ENCODE measurements around the gene ARHGAP4. TPM values are rescaled to one million over a fixed set of nuclear protein-coding genes. Genes with fewer than 3 reads are reported as not detected.

ARHGAP4 gene
- total and polyA plus RNA-seq, 2 donors (not counting 3 experiments of a cell fraction or from before 2014, with no cell fraction given), result 20.9 to 33.3 TPM

DNA sequence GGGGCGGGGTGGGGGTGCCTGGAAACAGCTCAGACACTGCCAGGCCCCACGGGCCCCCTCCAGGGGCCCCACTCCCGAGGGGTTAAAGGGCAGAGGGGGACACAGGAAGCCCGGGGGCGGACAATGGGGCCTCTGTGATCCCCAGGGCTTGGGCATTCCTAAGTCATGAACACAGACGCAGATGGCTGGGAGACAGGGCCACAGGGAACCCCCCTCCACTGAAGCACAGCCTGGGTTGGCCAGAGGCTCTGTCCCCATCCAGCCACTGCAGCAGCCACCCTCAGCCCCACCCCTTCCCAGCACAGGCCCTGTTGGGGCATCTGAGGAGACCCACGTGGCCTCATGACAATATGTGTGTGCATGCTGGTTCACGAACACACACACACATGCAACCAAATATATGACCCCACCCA is 44.0 kb downstream of the ARHGAP4 start:
- no peak overlapping the region for H3K4me3 ChIP-seq (replicated peaks in 1 of 3; ENCODE audit: insufficient read depth in 1 of 3, low read depth in 1 of 3, low read length in 3 of 3)
- H4K20me1 ChIP-seq (replicated peaks; ENCODE audit: control insufficient read depth, extremely low read depth, insufficient read depth, low read length), result no peaks in the 10 kb centered on the region
- peaks cover 24 to 29% of the 10 kb centered on the region in 2 experiments for H3K27me3 ChIP-seq (ENCODE audit: control insufficient read depth in 2 of 2, insufficient read depth in 2 of 2, low read length in 2 of 2)
- no TSS peak for BruUV-seq (replicated peaks)
- no peak overlapping the region for H3K9ac ChIP-seq (replicated peaks; ENCODE audit: extremely low read depth, insufficient read depth, low read length)
- H3K9me3 ChIP-seq (replicated peaks; ENCODE audit: control insufficient read depth, insufficient read depth, low read length), result no peaks in the 10 kb centered on the region
- H3K36me3 ChIP-seq (ENCODE audit: control insufficient read depth in 2 of 2, extremely low read depth in 1 of 2, insufficient read depth in 2 of 2, low read length in 2 of 2), result no peaks in the 10 kb centered on the region
- no peaks in the 10 kb centered on the region for H3K9me1 ChIP-seq (replicated peaks; ENCODE audit: control insufficient read depth, extremely low read depth, insufficient read depth, low read length)
- no peak overlapping the region for H3K27ac ChIP-seq (ENCODE audit: insufficient read depth, low read depth, low read length)
- CTCF ChIA-PET, result no interaction called here
- H3K4me2 ChIP-seq (ENCODE audit: insufficient read depth, low read length), result no peak overlapping the region
- intact Hi-C loops (cut with micrococcal nuclease), result loop anchor here (10.0 kb wide), 1 partner anchor 67 kb away; no protein-coding TSS in a partner anchor
- FAIRE-seq, result no peak
- POLR2A ChIA-PET, result no interaction called here
- TF ChIP-seq, protein P1, sequence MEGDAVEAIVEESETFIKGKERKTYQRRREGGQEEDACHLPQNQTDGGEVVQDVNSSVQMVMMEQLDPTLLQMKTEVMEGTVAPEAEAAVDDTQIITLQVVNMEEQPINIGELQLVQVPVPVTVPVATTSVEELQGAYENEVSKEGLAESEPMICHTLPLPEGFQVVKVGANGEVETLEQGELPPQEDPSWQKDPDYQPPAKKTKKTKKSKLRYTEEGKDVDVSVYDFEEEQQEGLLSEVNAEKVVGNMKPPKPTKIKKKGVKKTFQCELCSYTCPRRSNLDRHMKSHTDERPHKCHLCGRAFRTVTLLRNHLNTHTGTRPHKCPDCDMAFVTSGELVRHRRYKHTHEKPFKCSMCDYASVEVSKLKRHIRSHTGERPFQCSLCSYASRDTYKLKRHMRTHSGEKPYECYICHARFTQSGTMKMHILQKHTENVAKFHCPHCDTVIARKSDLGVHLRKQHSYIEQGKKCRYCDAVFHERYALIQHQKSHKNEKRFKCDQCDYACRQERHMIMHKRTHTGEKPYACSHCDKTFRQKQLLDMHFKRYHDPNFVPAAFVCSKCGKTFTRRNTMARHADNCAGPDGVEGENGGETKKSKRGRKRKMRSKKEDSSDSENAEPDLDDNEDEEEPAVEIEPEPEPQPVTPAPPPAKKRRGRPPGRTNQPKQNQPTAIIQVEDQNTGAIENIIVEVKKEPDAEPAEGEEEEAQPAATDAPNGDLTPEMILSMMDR (IDR thresholded peaks at IDR 0.05; ENCODE audit: extremely low read depth in 1 of 2, insufficient read depth in 1 of 2, low read depth in 1 of 2, low read length in 2 of 2), result no peak
- TF ChIP-seq GATA2 (IDR thresholded peaks at IDR 0.05; ENCODE audit: insufficient read depth, insufficient read length, low read depth, low read length) (no peak), POLR2A (IDR thresholded peaks at IDR 0.05; ENCODE audit: low read depth, low read length) (no peak), FOS (IDR thresholded peaks at IDR 0.05; ENCODE audit: borderline replicate concordance, insufficient read depth, low read length) (no peak), JUN (IDR thresholded peaks at IDR 0.05; ENCODE audit: borderline replicate concordance, insufficient read depth, insufficient read length, low read depth) (no peak), MYC (IDR thresholded peaks at IDR 0.05; ENCODE audit: low read depth, low read length) (no peak), EZH2 (IDR thresholded peaks at IDR 0.05; ENCODE audit: borderline replicate concordance, low read depth, low read length, severe bottlenecking) (no peak), POLR2AphosphoS5 (IDR thresholded peaks at IDR 0.05; ENCODE audit: insufficient read depth, low read depth, low read length) (no peak)
- TF ChIP-seq, protein P2, sequence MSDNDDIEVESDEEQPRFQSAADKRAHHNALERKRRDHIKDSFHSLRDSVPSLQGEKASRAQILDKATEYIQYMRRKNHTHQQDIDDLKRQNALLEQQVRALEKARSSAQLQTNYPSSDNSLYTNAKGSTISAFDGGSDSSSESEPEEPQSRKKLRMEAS (IDR thresholded peaks at IDR 0.05; ENCODE audit: insufficient read depth, insufficient read length), result no peak
- H2AFZ ChIP-seq (ENCODE audit: low read depth, low read length), result no peak overlapping the region
- no peaks in the 10 kb centered on the region for H3K79me2 ChIP-seq (ENCODE audit: control insufficient read depth, insufficient read depth, low read length)
- dilution Hi-C loops (cut with MboI; ENCODE audit: extremely low pct_ligation_motif_present, low sequenced_read_pairs), result no loop called here
- DNase-seq (ENCODE audit: low read depth, low spot score), result no peak
- no peaks in the 10 kb centered on the region for H3K4me1 ChIP-seq (ENCODE audit: control insufficient read depth, extremely low read depth, insufficient read depth, low read length)

Measured in endothelial cell of umbilical vein (primary cell).